Esophagus muscularis mucosa (tissue), 3 donors: ENCODE measurements around the gene NTN1.

Experiments
- CTCF ChIP-seq, 3 experiments: fragments of 200-600 bp in 2 of 3; fragments of 450-650 bp in 1 of 3; sonication (generic) in 2 of 3; IDR thresholded peaks; one replicate each; pipeline ENCODE4 v1.5.1; 2017 to 2019; ENCODE audit warnings: antibody characterized with exemption in 3 of 3, mild to moderate bottlenecking in 2 of 3, moderate library complexity in 1 of 3
- POLR2A ChIP-seq: fragments of 450-650 bp; IDR thresholded peaks from one replicate; pipeline ENCODE4 v1.6.1; 2017; ENCODE audit warnings: antibody characterized with exemption, moderate library complexity, mild to moderate bottlenecking, low read depth
- POLR2AphosphoS5 ChIP-seq, 2 donors: sonication (generic); formaldehyde crosslinking; IDR thresholded peaks; one replicate each; pipeline ENCODE4 v1.6.1; 2017; ENCODE audit warnings: antibody characterized with exemption in 2 of 2

- TF ChIP-seq POLR2AphosphoS5 (IDR thresholded peaks at IDR 0.05) (no peak), CTCF (IDR thresholded peaks at IDR 0.05) (no peak), POLR2A (no peak)
Measured at GRCh38 chr17:9258115-9259015, 237.1 kb downstream of the NTN1 start.
